GM18873 (cell line): ENCODE measurements around the gene PHTF1.
A peak's percentile ranks its signal among the peaks of the same experiment; 100 is the strongest.

Experiments
- ATAC-seq: cut with Tn5 transposase; IDR thresholded peaks from one replicate; pipeline ENCODE4 v1.9.1; 2021; ENCODE audit warnings: mild to moderate bottlenecking, moderate library complexity, moderate number of reproducible peaks; ENCODE audit not compliant: unreplicated experiment, low FRiP score

Gene PHTF1

GRCh38 chr1:113759333-113760101 lies at the start of gene PHTF1:
PHTF1 (minus strand) TSS chr1:113759486; CDS start chr1:113758703, 783 bp downstream.
- peak; percentile 51 for ATAC-seq

DNA sequence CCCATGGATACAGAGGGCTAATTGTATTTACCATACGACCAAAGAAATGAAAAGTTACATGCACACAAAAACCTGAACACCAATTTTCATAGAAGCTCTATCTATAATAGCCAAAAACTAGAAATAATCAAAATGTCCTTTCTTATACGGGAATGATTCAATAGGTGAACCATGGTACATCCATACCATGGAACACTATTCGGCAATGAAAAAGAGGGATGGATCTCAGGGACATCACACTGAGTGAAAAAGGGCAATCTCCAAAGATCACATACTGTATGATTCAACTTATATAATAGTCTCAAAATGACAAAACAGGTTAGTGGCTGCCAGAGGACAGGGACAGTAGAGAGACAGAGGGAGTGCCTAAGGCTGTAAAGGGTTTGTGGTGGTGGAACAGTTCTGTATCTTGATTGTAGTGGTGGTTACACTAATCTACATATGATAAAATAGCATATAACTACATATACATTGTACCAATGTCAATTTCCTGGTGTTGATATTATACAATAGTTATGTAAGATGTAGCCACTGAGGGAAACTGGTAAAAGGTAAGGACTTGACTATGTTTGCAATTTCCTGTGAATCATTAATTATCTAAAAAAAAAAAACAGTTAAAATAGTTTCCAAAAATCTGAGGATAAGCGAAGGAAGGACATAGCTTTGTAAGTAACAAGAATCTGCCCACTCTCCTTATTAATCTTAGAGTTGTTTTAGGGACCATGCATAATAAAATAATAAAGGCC lies 49.3 kb upstream of the PHTF1 start:
- no peak for ATAC-seq

- ATAC-seq: no peak
Observed at GRCh38 chr1:113805639-113806038, 46.4 kb upstream of the PHTF1 start.

- ATAC-seq: no peak
Observed at GRCh38 chr1:113805256-113805531, 45.9 kb upstream of the PHTF1 start.

DNA sequence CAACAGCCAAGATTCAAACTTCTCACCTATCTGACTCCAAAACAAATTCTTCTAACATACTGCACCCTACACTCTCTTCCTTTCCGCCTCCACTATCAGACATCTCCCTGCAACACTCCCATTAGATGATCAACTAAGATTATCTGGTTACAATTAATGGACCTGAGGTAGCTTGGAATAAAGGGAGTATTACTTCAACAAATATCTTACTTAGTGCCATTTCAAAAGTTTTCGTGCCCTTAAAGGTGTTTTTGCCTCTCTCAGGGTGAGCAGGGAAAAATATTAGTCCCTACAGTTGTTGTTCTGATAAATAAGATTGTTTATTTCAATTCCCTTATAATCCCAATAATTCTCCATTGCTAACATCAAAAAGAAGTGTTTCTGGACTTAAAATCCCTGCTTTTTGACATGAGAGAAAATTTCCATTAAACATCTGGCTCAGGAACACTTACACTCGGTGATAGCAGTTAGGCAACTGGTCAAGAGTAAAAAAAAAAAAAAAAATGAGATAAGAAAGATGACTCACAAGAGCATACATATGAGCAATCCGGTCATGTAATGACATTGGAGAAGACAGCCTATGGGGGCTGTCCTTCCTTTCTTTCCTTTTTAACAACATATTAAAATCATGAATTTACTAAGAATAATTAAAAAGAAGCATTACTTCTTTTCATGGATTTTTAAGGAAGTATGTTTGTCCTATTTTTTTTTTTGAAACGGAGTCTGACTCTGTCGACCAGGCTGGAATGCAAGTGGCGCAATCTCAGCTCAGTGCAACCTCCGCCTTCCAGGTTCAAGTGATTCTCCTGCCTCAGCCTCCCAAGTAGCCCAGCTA lies 45.4 kb upstream of the PHTF1 start:
- ATAC-seq: no peak

GRCh38 chr1:113802367-113803007 lies 43.2 kb upstream of the PHTF1 start:
- no peak for ATAC-seq

GRCh38 chr1:113800487-113800886 lies 41.2 kb upstream of the PHTF1 start:
- no peak for ATAC-seq

DNA sequence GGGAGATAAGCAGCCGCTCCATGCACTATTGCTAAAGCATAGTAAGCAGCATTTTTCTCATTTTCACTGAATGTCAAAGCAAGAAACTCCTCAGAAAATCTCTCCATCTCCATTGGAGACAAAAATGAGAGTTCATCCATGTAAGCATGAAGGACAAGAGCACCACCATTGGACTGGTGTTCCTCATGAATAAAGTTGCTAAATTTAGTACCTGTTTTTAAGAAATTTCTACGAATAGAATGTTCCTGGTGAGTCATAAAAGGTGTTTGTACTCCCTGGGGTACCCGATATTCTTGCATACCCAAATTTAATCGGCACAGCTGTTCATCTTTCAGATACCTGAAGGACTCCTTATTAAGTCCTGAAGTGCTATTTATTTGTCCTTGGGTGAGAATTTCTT lies 38.2 kb upstream of the PHTF1 start:
- ATAC-seq: no peak

DNA sequence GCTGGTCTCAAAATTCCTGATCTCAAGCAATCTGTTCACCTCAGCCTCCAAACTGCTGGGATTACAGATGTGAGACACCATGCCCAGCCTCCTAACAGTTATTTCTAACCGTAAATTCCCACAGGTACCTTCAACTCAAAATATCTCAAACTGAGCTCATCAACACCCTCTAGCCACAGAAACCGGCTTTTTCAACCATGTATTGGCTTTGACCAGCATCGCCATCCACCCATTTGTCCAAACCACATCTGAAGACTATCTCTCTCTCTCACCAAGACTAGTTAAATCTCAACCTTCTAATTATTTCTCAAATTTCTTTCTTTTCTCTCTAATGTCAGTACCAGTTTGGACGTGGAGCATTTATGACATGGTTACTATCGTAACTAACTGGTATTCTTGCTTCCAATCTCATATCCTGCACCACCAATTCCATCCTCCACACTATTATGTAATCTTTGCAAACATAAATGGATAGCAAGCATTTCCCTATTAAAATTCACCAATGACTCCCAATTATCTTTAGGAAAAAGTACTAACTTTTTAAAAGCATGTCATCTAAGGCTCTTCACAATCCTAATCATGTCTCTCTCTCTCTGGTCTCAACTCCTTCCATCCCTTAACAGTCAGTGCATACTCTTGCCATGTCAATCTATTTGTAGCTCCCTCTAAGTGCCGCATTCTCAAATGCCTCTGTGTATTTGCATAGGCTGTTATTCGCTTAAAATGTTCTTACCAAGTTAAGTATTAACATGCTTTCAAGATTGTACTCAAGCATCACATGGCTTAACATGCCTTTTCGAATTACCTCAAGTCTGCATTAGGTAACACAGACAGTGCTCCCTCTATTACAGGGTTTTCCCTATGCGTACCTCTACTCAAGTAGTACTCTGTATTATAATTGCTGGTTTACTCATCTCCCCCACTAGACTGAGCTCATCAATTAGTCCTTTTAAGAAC lies 34.9 kb upstream of the PHTF1 start:
- no peak for ATAC-seq

- no peak for ATAC-seq
Observed at GRCh38 chr1:113792986-113793385, 33.7 kb upstream of the PHTF1 start.

DNA sequence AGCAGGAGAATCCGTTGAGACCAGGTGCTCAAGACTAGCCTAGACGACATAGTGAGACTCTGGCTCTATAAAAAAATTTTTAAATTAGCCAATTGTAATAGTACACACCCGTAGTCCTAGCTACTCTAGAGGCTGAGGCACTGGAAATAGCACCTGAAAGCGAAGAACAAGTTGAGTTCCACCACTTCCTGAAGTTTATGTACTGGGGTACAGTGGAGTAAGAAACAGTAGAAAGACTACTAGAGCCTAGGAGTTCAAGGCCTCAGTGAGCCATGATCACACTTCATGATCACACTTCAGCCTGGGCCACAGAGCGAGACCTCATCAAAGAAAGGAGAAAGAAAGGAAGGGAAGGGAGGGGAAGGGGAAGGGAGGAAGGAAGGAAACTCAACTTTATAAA lies 33.2 kb upstream of the PHTF1 start:
- ATAC-seq: no peak

DNA sequence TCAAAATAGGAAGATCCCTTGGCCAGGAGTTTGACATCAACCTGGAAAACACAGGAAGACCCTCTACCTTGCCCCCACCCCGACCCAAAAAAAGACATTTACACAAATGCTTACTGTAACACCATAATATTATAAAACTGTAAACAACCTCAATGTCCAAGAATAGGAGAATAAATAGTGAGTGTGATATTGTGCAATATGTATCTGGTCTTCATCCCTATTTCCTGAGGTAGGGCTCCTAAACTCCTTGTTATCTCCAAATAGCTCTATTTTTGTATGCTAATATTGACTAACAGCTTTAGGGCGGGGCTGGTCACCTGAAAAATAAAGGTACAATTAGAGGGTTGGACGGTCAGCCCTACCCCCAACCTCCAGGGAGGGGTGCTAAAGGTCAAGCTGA lies 29.5 kb upstream of the PHTF1 start:
- no peak for ATAC-seq

- no peak for ATAC-seq
Observed at GRCh38 chr1:113787663-113788062, 28.4 kb upstream of the PHTF1 start.

DNA sequence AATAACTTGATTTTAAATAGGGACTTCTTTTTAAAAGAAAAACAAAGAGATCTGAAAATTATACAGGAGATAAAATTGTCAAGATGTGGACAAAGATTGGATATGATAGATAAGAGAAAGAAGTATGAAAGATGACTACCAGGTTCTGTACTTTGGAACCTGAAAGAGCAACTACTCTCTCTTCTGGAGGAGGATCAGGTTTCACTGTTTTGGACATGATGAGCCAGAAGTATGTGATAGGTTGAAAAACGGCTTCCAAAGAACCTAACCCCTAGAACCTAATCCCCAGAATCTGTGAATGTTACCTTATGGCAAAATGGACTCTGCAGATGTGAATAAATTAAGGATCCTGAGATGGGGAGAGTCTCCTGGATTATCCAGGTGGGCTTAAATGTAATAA lies 26.8 kb upstream of the PHTF1 start:
- no peak for ATAC-seq

- ATAC-seq: peak; percentile 51
Observed at GRCh38 chr1:113784104-113784779, 25.0 kb upstream of the PHTF1 start.

DNA sequence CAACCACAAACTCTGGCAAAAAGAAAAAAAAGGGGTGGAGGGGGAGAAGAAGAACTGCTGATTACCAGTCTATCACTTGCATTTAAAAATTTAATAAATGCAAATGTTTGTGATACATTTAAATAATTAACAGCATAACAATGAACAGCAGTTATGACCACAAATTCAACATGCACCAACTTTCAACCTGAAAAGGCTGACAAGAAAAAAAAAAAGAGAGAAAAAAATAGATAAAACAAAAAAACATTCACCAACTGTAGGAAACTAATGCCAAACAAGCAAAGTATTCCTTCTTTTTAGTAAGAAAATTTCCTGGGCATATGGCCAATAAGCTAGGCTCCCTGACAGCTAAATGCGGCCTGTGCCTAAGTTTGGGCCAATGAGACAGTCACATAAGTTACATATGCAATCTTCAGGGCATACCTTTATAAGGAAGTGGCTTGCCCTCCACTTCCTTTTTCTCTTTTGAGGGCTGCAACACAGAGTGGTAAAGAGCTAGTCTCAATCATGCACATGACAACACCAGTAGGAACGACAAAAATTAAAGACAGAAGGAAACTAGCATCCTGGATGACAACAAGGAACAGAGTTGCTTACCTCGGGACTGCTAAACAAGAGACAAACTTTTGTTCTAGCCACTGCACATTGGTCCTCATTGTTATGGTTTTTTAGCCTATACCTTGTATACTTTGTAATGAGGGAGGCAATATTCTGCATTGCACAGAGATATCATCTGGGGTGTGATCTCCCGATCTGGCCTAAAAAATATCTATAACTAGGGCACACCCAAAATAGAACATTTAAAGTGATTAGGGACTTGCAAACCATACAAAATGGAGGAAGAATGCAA lies 24.2 kb upstream of the PHTF1 start:
- peak; percentile 75 for ATAC-seq

DNA sequence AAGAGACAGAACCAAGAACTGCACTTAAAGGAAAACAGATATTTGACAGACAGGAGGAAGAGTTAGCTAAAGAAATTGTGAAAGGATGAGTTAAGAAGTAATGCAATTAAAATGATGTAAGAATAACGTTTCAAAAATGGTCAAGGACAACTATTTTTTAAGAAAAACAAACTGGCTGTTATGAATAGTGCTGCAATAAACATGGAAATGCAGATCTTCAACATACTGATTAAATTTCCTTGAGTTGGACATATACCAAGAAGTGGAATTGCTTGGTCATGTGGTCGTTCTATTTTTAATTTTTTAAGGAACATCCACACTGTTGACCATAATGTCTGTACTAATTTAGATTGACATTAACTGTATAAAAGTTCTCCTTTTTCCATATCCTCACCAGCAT lies 23.1 kb upstream of the PHTF1 start:
- no peak for ATAC-seq
